Stimulated activated CD4-positive, alpha-beta T cell treated with anti-CD3 and anti-CD28 coated beads, TNF-alpha, amount 100 ng/mL, for 24 hours (primary cell): ENCODE data around the gene TCF12.
"Not testable (repeated sequence)": the region's sequence is repeated elsewhere in the genome, so short reads cannot be mapped to it uniquely, and the experiment has no call there.

Experiments used
- DNase-seq, 3 experiments: peaks; one replicate each; pipeline ENCODE4 v3.0.0-alpha.2; 2020; ENCODE audit warnings: low read depth in 3 of 3

Gene TCF12

GRCh38 chr15:57134851-57135250 is 216.4 kb downstream of the TCF12 start:
- DNase-seq: no peak

- DNase-seq: no peak
Measured at GRCh38 chr15:57135800-57136199, 217.4 kb downstream of the TCF12 start.

- DNase-seq: no peak
Measured at GRCh38 chr15:57138349-57138788, 219.9 kb downstream of the TCF12 start.

GRCh38 chr15:57143511-57144078 is 225.2 kb downstream of the TCF12 start:
- no peak for DNase-seq

- no peak for DNase-seq
Measured at GRCh38 chr15:57144448-57144847, 226.0 kb downstream of the TCF12 start.

GRCh38 chr15:57146506-57147201 is 228.2 kb downstream of the TCF12 start:
- DNase-seq: no peak

GRCh38 chr15:57147621-57148020 is 229.2 kb downstream of the TCF12 start:
- no peak for DNase-seq

- DNase-seq: no peak
Measured at GRCh38 chr15:57148262-57148661, 229.8 kb downstream of the TCF12 start.

GRCh38 chr15:57149196-57149595 is 230.8 kb downstream of the TCF12 start:
- no peak for DNase-seq

- no peak for DNase-seq
Measured at GRCh38 chr15:57150066-57150865, 231.8 kb downstream of the TCF12 start.

GRCh38 chr15:57150866-57151203 is 232.4 kb downstream of the TCF12 start:
- not testable (repeated sequence) for DNase-seq

GRCh38 chr15:57152133-57152532 is 233.7 kb downstream of the TCF12 start:
- DNase-seq: no peak

- DNase-seq: no peak
Measured at GRCh38 chr15:57152666-57153539, 234.5 kb downstream of the TCF12 start.

- no peak for DNase-seq
Measured at GRCh38 chr15:57156210-57156884, 237.9 kb downstream of the TCF12 start.

GRCh38 chr15:57158589-57158988 is 240.1 kb downstream of the TCF12 start:
- DNase-seq: no peak

GRCh38 chr15:57158997-57159668 is 240.7 kb downstream of the TCF12 start:
- no peak for DNase-seq

GRCh38 chr15:57159767-57160166 is 241.3 kb downstream of the TCF12 start:
- DNase-seq: no peak

GRCh38 chr15:57160823-57161560 is 242.5 kb downstream of the TCF12 start:
- DNase-seq: no peak

- not testable (repeated sequence) for DNase-seq
Measured at GRCh38 chr15:57164251-57164650, 245.8 kb downstream of the TCF12 start.

- DNase-seq: no peak
Measured at GRCh38 chr15:57165992-57166391, 247.5 kb downstream of the TCF12 start.
